22Rv1 (cell line): Measurements from ENCODE around the gene RASGEF1C.
A peak's percentile ranks its signal among the peaks of the same experiment; 100 is the strongest.

Experiments used
- H3K27ac ChIP-seq: fragments of 450-650 bp; 2 replicates; pipeline ENCODE4 v1.5.1; 2017
- CTCF ChIP-seq: fragments of 450-650 bp; IDR thresholded peaks from 2 replicates; pipeline ENCODE4 v1.5.1; 2017; ENCODE audit warnings: mild to moderate bottlenecking
- ZFX ChIP-seq: fragments of 450-650 bp; IDR thresholded peaks from 2 replicates; pipeline ENCODE4 v1.6.1; 2017; ENCODE audit warnings: antibody characterized with exemption, borderline replicate concordance

The RASGEF1C gene

GRCh38 chr5:180070756-180071530 lies 138.1 kb downstream of the RASGEF1C start:
- TF ChIP-seq ZFX (no peak), CTCF (no peak)
- peak overlapping the region; percentile 82 for H3K27ac ChIP-seq

GRCh38 chr5:180069589-180070247 lies 139.3 kb downstream of the RASGEF1C start:
- H3K27ac ChIP-seq, result no peak overlapping the region; the same call in 1 of the 2 replicates

GRCh38 chr5:180068519-180069090 lies 140.4 kb downstream of the RASGEF1C start:
- no peak for TF ChIP-seq ZFX
- TF ChIP-seq CTCF, result no peak
- no peak overlapping the region for H3K27ac ChIP-seq

More at GRCh38 chr5:180069589-180070247, 139.3 kb downstream of the RASGEF1C start:
- TF ChIP-seq CTCF (no peak), ZFX (no peak)

- H3K27ac ChIP-seq, result no peak overlapping the region
- no peak for TF ChIP-seq CTCF
Measured at GRCh38 chr5:180067986-180068385, 141.0 kb downstream of the RASGEF1C start.

GRCh38 chr5:180060192-180060591 lies 148.8 kb downstream of the RASGEF1C start:
- TF ChIP-seq CTCF (no peak), ZFX (no peak)
- H3K27ac ChIP-seq, result no peak overlapping the region

GRCh38 chr5:180059326-180059725 lies 149.7 kb downstream of the RASGEF1C start:
- H3K27ac ChIP-seq, result no peak overlapping the region
- TF ChIP-seq ZFX (no peak), CTCF (no peak)

GRCh38 chr5:180056153-180056552 lies 152.9 kb downstream of the RASGEF1C start:
- no peak for TF ChIP-seq CTCF
- no peak for TF ChIP-seq ZFX
- no peak overlapping the region for H3K27ac ChIP-seq
